Esophagus muscularis mucosa (tissue), 4 donors: Measurements from ENCODE around the gene MOB3B. TPM values are rescaled to one million over a fixed set of nuclear protein-coding genes. Genes with fewer than 3 reads are reported as not detected.

Experiments used
- DNase-seq: peaks from one replicate; pipeline ENCODE4 v3.0.0-alpha.2; 2017; ENCODE audit errors: extremely low spot score
- H3K27ac ChIP-seq, 4 donors: fragments of 200-600 bp; sonication (generic); replicated peaks in 1 of 4; 1 replicate in 3 of 4; 2 replicates in 1 of 4; pipeline ENCODE4 v1.5.1; 2016 to 2019; ENCODE audit warnings: mild to moderate bottlenecking in 1 of 4
- H3K27me3 ChIP-seq, 4 donors: fragments of 200-600 bp; sonication (generic); one replicate each; pipeline versions ENCODE4 v1.5.1 to v1.6.0; 2016 to 2019
- H3K36me3 ChIP-seq, 4 donors: fragments of 200-600 bp; sonication (generic); one replicate each; pipeline ENCODE4 v1.5.1; 2016 to 2019
- H3K4me1 ChIP-seq, 4 donors: fragments of 200-600 bp; sonication (generic); one replicate each; pipeline ENCODE4 v1.5.1; 2016 to 2019
- H3K4me3 ChIP-seq, 4 donors: fragments of 200-600 bp; sonication (generic); 1 replicate in 2 of 4; 2 replicates in 2 of 4; pipeline ENCODE4 v1.5.1; 2016 to 2019; ENCODE audit warnings: mild to moderate bottlenecking in 4 of 4, moderate library complexity in 1 of 4
- H3K9me3 ChIP-seq, 4 donors: fragments of 200-600 bp; sonication (generic); 1 replicate in 3 of 4; 2 replicates in 1 of 4; pipeline ENCODE4 v1.5.1; 2016 to 2019
- CTCF ChIP-seq, 3 experiments: fragments of 200-600 bp in 2 of 3; fragments of 450-650 bp in 1 of 3; sonication (generic) in 2 of 3; IDR thresholded peaks; one replicate each; pipeline ENCODE4 v1.5.1; 2017 to 2019; ENCODE audit warnings: antibody characterized with exemption in 3 of 3, mild to moderate bottlenecking in 2 of 3, moderate library complexity in 1 of 3
- EP300 ChIP-seq: sonication (generic); formaldehyde crosslinking; IDR thresholded peaks from one replicate; pipeline ENCODE4 v1.6.1; 2017; ENCODE audit warnings: antibody characterized with exemption
- POLR2A ChIP-seq: fragments of 450-650 bp; IDR thresholded peaks from one replicate; pipeline ENCODE4 v1.6.1; 2017; ENCODE audit warnings: antibody characterized with exemption, moderate library complexity, mild to moderate bottlenecking, low read depth
- POLR2AphosphoS5 ChIP-seq, 2 donors: sonication (generic); formaldehyde crosslinking; IDR thresholded peaks; one replicate each; pipeline ENCODE4 v1.6.1; 2017; ENCODE audit warnings: antibody characterized with exemption in 2 of 2
- WGBS: methylation state at CpG from one replicate; pipeline ENCODE4 v1.1.5; 2018; 5-methylcytosine and 5-hydroxymethylcytosine counted together
- intact Hi-C: fragments of 100-400 bp; cut with DNase I; formaldehyde crosslinking; loops from one replicate; pipeline ENCODE4 v1.15.1; 2023
- total RNA-seq, 4 donors: library from RNA; depleted of rRNA; stranded (reverse); fragments of >200 nt; gene quantifications; one replicate each; pipeline versions ENCODE4 v1.1.0 to v1.2.1, GENCODE V29; 2016

The MOB3B gene
- total RNA-seq, 4 donors from 2014 or later = 7.6 to 11.6 (median 9.5) TPM

- no peak overlapping the region for H3K27ac ChIP-seq
- peaks cover 7 to 49% (median 47%) of the 10 kb centered on the region in 4 donors for H3K4me1 ChIP-seq
- no peaks in the 10 kb centered on the region for H3K27me3 ChIP-seq
- DNase-seq = no peak
- H3K4me3 ChIP-seq = no peak overlapping the region
- intact Hi-C loops = no loop called here
- TF ChIP-seq EP300 (no peak), POLR2AphosphoS5 (IDR thresholded peaks at IDR 0.05) (no peak), POLR2A (no peak), CTCF (IDR thresholded peaks at IDR 0.05) (no peak)
- WGBS = 67% methylated on average over 1 of the region's 1 CpG
- H3K9me3 ChIP-seq = no peaks in the 10 kb centered on the region
- peaks cover 0 to 5% (median 0%) of the 10 kb centered on the region in 4 donors for H3K36me3 ChIP-seq
These were observed 2.4 kb upstream of the MOB3B start for GRCh38 chr9:27532046-27532445.

- TF ChIP-seq POLR2AphosphoS5 (IDR thresholded peaks at IDR 0.05) (no peak), CTCF (IDR thresholded peaks at IDR 0.05) (no peak), EP300 (no peak), POLR2A (no peak)
- no peak overlapping the region for H3K27ac ChIP-seq
- no peaks in the 10 kb centered on the region for H3K9me3 ChIP-seq
- H3K4me1 ChIP-seq = peaks cover 7 to 48% (median 40%) of the 10 kb centered on the region in 4 donors
- H3K36me3 ChIP-seq = peaks cover 0 to 5% (median 0%) of the 10 kb centered on the region in 4 donors
- no peak for DNase-seq
- intact Hi-C loops = no loop called here
- H3K27me3 ChIP-seq = no peaks in the 10 kb centered on the region
- H3K4me3 ChIP-seq = no peak overlapping the region
- WGBS = 70% methylated on average over 4 of the region's 4 CpGs
These were observed 1.5 kb upstream of the MOB3B start for GRCh38 chr9:27530915-27531755.

GRCh38 chr9:27528886-27529315, 713 bp downstream of the MOB3B start:
- peak; percentile 93 for DNase-seq
- Histone ChIP-seq H3K4me3 (peak overlapping the region; percentile 73 to 87 (median 84)), H3K4me1 (peaks cover 7 to 31% (median 24%) of the 10 kb centered on the region in 4 donors), H3K36me3 (no peaks in the 10 kb centered on the region), H3K9me3 (no peaks in the 10 kb centered on the region), H3K27me3 (no peaks in the 10 kb centered on the region), H3K27ac (peak overlapping the region; percentile 92 to 96 (median 95))
- TF ChIP-seq EP300 (no peak), POLR2AphosphoS5 (IDR thresholded peaks at IDR 0.05) (peak in 1 of 2 donors; percentile 47), CTCF (IDR thresholded peaks at IDR 0.05) (no peak), POLR2A (no peak)
- intact Hi-C loops = loop anchor here (5.0 to 10.0 kb wide), 2 partner anchors 54 to 197 kb away; no protein-coding TSS in a partner anchor
- WGBS = 16% methylated on average over 12 of the region's 25 CpGs

GRCh38 chr9:27528076-27528885, 1.3 kb downstream of the MOB3B start:
- Histone ChIP-seq H3K27me3 (no peaks in the 10 kb centered on the region), H3K36me3 (no peaks in the 10 kb centered on the region), H3K27ac (peak overlapping the region; percentile 92 to 96 (median 95)), H3K4me1 (peaks cover 4 to 26% (median 19%) of the 10 kb centered on the region in 4 donors), H3K4me3 (peak overlapping the region; percentile 73 to 87 (median 84)), H3K9me3 (no peaks in the 10 kb centered on the region)
- 8% methylated on average over 25 of the region's 44 CpGs for WGBS
- TF ChIP-seq CTCF (IDR thresholded peaks at IDR 0.05) (peak in 1 of 3 experiments; percentile 13), EP300 (no peak), POLR2AphosphoS5 (IDR thresholded peaks at IDR 0.05) (peak; percentile 92 to 93), POLR2A (peak; percentile 51)
- DNase-seq = peak; percentile 96
- intact Hi-C loops = loop anchor here (5.0 to 10.0 kb wide), 2 partner anchors 53 to 196 kb away; no protein-coding TSS in a partner anchor
